ENCODE measurements around the gene SPAST.
"Not testable (repeated sequence)": the region's sequence is repeated elsewhere in the genome, so short reads cannot be mapped to it uniquely, and the experiment has no call there.

SPAST gene, protein sequence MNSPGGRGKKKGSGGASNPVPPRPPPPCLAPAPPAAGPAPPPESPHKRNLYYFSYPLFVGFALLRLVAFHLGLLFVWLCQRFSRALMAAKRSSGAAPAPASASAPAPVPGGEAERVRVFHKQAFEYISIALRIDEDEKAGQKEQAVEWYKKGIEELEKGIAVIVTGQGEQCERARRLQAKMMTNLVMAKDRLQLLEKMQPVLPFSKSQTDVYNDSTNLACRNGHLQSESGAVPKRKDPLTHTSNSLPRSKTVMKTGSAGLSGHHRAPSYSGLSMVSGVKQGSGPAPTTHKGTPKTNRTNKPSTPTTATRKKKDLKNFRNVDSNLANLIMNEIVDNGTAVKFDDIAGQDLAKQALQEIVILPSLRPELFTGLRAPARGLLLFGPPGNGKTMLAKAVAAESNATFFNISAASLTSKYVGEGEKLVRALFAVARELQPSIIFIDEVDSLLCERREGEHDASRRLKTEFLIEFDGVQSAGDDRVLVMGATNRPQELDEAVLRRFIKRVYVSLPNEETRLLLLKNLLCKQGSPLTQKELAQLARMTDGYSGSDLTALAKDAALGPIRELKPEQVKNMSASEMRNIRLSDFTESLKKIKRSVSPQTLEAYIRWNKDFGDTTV

DNA sequence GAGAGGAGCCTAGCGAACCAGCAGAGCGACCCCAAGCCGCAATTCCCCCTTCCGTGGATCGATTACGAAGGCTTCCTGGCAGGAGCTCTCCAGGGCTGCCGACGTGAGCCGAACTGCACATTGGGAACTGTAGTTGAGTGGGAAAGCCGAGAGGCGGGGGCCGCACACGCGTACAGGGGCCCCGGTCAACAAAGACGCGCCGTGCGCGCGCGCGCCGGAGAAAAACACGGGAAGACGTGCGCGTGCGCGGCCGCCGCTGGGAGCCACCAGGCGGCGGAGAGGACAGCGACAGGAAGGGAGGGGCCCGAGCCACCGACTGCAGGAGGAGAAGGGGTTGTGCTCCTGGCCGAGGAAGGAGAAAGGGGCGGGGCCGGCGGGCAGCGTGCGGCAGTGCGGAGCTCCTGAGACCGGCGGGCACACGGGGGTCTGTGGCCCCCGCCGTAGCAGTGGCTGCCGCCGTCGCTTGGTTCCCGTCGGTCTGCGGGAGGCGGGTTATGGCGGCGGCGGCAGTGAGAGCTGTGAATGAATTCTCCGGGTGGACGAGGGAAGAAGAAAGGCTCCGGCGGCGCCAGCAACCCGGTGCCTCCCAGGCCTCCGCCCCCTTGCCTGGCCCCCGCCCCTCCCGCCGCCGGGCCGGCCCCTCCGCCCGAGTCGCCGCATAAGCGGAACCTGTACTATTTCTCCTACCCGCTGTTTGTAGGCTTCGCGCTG is at the start of gene SPAST:
SPAST (plus strand) TSS at position 247 of the 711 bp plus-strand sequence; CDS start at position 523, 276 bp downstream.
- DNase-seq, result peak; percentile 62 to 98 (median 94)

DNA sequence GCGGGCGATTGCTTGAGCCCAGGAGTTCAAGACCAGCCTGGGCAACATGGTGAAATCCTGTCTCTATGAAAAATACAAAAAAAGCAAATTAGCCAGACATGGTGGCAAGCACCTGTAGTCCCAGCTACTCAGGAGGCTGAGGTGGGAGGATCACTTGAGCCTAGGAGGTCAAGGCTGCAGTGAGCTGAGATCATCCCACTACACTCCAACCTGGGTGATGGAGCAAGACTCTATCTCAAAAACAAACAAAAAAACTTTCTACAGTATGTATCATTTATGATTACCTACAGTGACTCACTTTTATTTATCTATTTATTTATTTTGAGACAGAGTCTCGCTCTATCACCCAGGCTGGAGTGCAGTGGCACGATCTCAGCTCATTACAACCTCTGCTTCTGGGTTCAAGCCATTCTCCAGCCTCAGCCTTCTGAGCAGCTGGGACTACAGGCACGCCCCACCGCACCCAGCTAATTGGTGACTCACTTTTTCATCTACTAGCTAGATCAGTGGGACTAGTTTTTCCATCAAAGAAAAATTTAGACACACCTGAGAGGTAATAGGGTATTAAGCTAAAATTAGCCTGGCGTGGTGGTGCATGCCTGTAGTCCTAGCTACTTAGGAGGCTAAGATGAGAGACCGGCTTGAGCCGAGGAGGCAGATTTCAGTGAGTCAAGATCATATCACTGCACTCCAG is 44.4 kb upstream of the SPAST start:
- DNase-seq, result not testable (repeated sequence)

DNA sequence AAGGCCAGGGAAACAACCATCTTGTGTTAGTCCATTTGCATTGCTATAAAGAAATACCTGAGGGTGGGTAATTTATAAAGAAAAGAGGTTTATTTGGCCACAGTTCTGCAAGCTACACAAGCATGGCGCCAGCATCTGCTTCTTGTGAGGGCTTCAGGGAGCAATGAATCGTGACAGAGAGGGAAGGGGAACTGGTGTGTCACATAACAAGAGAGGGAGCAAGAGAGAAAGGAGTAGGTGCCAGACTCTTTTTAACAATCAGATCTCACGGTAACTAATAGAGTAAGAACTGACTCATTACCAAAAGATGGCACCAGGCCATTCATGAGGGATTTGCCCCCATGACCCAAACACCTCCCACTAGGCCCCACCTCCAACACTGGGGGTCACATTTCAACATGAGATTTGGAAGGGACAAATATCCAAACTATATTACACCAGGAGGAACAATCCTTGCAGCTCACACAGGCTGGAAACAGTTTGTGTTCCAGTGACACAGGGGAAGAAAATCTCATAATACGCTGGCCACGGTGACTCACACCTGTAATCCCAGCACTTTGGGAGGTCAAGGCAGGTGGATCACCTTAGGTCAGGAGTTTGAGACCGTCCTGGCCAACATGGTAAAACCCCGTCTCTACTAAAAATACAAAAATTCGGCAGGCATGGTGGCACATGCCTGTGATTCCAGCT is 29.0 kb upstream of the SPAST start:
- DNase-seq, result not testable (repeated sequence)

DNA sequence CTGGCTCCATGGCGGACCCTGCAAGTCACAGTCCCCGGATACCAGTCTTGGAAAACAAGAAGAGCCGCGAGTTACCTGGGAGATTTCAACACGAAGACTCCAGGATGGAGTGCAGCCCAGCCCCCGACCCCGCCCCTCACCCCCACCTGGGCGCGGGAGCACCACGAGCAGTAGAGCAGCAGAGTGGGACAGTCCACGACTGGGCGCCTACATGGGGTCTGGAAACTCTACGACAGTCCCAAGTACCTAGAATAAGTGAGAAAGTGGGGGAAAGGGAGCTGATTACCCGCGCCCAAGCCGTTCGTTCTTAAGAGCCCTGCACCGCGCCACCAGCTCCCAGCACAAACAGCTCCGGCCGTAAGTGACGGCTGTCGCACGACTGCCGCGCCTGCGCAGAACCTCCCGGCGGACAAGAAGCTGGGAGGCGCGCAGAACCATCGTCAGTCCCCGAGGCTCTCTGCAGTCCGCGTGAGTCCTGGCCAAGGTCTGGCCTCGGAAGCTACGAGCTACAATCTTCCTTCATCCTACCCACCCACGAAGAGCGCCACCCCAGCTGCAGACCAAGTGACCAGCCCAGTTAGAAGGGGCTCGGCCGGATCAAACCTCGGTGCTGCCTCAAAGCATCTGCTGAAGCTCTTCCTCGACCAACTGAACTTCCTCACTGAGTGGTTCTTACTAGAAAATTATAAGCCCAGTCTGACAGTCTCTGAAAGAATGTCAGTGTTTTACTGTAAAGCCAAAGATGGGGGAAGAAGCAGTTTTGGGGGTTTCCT is 23.7 kb upstream of the SPAST start, which contains the start of gene DPY30:
DPY30 (minus strand) TSS at position 359 of the 773 bp plus-strand sequence; CDS start at position 10, 349 bp downstream.
- peak; percentile 57 to 93 (median 86) for DNase-seq

DNA sequence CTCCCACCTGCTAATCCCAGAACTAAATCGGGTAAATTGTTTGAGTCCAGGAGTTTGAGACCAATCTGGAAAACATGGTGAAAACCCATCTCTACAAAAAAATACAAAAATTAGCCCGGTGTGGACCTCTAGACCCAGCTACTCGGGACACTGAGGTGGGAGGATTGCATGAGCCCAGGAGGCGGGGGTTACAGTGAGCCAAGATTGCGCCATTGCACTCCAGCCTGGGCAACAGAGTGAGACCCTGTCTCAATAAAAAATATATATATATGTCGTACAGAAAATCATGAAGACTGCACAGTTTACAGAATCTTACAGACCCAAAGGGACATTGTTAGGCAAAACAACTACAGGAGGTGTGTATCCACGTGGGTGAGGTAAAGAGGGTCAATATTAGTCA is 19.8 kb upstream of the SPAST start:
- DNase-seq, result no peak

DNA sequence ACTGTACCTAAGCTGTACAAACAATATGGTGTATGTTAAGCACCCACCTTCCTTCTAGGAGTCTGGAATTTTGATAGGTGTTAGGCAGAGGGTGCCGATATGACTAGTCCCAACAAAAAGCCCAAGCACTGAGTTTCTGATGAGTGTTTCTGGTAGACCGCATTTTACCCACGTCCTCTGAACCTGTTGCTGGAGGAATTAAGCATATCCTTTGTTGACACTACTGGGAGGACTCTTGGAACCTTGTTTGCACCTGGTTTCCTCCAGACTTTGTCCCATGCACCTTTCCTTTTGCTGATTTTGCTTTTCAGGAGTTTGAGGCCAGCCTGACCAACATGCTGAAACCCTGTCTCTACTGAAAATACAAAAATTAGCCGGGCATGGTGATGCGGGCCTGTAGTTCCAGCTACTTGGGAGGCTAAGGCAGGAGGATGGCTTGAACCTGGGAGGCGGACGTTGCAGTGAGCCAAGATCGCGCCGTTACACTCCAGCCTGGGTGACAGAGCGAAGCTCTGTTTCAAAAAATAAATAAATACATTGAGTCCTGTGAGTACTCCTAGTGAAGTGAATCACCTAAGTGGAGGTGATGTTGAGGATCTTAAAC is 11.4 kb upstream of the SPAST start:
- no peak for DNase-seq

DNA sequence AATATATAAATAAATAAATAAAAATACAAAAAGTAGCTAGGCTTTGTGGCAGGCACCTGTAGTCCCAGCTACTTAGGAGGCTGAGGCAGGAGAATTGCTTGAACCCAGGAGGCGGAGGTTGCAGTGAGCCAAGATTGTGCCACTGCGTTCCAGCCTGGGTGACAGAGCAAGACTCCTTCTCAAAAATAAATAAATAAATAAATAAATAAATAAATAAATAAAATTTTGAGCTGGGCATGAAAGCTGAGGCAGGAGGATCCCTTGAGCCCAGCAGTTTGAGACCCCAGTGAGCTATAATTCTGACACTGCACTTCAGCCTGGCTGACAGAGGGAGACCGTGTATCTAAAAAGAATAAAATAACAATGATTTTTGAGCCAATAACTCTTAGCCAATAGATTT is 8.8 kb upstream of the SPAST start:
- not testable (repeated sequence) for DNase-seq

DNA sequence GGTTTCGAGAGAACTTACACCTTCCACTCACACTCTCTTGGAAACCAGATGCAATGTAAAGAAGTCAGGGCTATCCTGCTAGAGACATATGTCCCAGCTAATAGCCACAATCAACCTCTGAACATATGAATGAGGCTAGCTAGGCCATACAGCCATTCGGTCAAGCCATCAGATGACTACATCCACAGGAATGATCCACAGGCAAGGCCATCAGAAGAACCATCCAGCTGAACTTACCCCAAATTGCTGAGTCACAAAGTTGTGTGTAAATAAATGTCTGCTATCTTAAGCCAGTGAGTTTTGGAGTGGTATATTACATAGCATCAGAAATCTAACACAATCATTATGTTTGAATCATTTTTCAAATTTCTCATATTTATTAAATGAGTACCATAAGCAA is 5.2 kb upstream of the SPAST start:
- DNase-seq, result no peak

DNA sequence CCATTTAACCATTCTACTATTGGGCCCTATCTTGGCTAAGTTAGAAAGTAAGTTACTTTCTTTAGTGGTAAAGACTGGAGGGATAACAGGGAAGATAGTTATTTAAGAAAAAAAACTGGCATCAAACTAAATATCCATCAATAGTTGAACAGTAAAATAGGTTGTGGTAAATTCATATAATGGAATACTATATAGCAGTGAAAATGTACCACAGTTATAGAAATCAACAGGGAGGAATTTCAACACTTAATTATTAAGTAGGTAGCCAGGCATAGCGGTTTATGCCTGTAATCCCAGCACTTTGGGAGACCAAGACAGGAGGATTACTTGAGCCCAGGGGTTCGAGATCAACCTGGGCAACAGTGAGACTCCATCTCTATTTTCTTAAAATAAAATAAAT is 3.1 kb upstream of the SPAST start:
- DNase-seq, result no peak

DNA sequence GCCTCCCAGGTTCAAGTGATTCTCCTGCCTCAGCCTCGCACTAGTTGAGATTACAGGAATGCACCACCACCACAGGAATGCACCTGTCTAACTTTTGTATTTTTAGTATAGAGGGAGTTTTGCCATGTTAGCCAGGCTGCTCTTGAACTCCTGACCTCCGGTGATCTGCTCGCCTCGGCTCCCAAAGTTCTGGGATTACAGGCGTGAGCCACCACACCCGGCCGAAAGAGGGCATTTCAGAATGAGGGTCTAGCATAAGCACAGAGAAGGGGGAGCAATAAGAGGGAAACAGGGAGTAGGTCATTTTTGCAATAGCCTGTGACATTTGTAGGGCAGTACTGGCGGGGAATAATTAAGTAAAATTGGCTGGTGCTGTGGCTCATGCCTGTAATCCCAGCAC is 1.9 kb upstream of the SPAST start:
- no peak for DNase-seq

DNA sequence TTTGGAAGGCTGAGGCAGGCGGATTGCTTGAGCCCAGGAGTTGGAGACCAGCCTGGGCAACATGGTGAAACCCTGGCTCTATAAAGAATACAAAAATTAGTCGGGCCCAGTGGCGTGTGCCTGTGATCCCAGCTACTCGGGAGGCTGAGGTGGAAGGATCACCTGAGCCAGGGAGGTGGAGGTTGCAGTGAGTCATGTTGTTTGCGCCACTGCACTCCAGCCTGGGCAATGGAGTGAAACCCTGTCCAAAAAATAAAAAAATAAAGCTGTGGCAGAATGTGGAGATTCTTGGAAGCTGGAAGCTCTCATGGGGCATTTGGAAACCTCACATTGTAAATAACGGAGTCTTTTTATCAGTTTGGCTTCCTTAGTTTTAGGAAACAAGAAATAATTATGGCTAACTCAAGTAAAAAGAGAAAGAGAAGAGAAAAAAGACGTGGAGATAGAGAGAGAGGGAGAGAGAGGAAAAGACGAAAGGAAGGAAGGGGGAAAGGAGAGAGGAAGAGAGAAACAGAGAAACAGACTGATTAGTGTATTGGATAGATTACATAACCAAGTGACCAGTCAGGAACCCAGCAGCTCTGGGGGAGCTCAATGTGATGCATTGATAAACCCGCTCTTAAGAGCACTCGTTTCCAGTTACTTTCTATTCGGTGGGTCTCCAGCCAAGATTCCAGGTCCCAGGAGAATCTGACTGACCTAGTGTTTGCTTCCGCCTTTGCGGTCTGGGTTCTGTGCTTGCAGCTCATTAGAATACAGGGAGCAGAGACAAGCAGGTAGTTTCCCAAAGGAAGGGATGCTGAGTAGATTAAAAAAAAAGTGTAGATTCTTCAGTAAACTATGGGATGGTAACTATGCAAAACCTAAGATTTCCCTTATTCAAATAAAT is 1.1 kb upstream of the SPAST start:
- peak in 7 of 14 donors; percentile 3 to 63 (median 5) for DNase-seq

DNA sequence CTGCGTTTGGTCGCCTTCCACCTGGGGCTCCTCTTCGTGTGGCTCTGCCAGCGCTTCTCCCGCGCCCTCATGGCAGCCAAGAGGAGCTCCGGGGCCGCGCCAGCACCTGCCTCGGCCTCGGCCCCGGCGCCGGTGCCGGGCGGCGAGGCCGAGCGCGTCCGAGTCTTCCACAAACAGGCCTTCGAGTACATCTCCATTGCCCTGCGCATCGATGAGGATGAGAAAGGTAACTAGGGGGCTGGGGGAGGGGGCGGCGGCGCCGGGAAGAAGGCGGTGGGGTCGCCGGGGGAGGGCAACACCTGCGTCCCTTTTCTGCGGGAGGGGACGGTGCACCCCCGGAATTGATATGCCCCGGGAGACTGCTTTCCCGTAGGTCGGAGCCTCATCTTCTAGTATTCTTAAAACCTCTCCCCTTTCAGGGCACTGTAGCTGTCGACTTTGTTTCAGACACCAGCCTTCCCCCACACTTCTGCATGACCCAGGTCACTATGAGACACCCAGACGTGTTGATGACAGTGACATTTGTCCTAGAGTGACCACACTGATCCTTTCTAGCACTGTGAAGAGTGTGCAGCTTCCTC is 755 bp downstream of the SPAST start:
- DNase-seq, result peak in 12 of 14 donors; percentile 9 to 57 (median 29)

DNA sequence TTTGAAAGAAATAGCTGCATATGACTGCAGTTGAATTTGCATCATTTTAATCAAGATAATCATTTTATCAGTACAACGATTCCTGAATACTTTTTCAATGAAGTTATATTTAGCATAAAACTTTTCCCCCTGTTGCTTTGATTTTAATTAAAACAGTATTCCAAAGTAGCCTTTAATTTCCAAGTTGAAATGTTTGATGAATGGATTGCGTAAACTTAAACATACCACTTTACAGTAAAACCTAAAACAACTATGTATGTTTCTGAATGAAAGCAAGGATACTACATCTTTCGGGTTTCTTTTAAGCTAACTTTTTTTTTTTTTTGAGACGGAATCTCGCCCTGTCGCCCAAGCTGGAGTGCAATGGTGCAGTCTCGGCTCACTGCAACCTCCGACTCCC is 1.4 kb downstream of the SPAST start:
- DNase-seq, result no peak

DNA sequence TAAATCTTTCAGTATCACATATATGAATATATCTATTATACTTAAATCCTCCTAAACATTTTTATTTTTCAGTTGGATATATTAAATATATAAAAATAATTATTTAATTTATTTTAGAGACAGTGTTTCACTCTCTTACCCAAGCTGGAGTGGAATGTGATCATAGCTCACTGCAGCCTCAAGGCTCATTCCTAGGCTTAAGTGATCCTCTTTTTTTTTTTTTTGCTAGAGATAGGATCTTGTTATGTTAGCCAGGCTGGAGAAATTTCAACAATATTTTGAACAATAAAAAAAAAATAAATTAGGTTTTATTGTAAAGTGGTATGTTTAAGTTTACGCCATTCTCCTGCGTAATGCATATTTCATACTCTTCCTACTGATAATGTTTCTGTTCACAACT is 4.2 kb downstream of the SPAST start:
- no peak for DNase-seq

DNA sequence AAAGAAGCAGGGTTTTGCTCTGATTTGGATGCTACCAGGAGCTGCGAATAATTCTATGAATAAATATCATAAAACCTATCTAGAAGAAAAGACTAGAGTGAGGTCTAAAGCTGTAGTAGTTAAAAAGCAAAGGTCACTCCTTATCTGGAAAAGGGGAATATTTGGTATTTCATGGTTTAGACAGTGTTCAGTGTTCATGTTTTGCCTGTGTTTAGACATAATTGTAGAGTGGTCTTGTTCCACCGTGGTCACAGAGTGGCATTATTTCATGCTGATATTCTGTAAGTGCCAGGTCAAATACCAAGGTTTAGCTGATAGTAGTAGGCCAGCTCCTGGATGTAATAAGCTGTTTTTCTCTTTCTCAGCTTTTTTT is 10.8 kb downstream of the SPAST start:
- DNase-seq, result no peak

DNA sequence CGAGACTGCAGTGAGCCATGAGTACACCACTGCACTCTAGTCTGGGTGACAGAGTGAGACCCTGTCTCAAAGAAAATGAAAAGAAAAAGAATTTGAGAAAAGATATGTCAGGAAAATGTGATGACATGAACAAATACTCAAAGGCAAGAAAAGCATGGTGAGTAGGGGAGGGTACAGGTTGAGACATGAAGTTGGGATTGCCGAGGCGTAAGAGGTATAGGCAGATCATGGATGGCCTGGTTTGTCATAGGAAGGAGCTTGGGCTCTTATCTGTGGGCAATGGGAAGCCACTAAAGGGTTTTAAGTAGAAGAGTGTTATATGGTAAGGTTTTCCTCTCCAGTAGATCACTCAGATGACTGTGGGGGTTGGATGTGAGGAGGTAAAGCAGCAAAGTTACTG is 32.3 kb downstream of the SPAST start:
- DNase-seq, result no peak

DNA sequence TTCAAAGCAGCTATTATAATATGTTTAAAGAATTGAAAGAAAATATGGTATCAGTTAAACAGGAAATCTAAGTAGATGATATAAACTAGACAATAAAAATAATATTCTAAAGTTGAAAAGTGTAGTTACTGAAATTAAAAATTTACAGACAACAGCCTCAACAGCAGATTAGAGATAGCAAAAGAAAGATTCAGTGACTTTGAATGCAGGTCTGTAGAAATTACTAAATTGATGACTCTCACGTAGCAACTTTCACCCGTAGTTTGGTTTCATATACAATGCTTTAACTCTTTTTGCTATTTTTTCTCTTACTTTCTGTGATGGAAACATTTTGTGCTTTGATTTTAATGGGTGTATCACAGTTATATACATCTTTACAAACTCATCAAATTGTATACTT is 44.8 kb downstream of the SPAST start:
- no peak for DNase-seq

DNA sequence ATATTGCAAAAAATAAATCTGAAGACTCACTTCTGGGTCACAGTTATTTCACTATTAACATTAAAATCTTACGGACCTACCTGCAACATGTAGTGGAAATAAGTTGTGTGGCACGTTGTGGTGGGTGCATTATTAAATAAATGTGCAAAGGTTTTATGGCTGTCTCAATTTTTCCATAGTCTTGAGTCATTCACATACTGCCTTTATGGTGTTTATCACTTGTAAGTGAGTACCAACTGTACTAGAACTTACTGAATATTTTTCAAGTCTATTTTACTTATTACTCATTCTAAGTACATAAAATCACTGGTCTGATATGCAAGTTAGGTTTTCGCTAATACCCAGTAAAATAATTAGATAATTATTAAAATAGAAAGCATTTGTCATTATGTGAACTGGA is 54.7 kb downstream of the SPAST start:
- no peak for DNase-seq

DNA sequence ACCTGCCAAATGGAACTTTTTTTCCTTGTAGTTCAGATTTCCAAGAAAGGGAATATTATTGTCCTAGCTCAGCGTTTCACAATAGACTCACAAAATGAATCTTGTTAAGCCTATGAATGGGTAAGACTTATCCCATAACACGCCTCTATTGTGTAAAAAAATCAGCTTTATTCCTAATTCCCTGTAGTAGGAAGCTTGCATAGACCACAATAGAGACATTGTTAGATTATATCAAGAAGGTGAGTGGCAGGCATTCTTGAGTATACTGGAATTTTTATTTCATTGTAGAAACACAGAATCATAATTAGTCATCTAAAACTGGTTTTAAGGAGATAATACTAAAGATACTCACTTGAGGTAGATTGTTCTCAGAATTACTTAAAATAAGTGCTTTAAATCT is 55.8 kb downstream of the SPAST start:
- DNase-seq, result no peak

All from C1 segment of cervical spinal cord (tissue), 14 donors.